ENCODE results near the gene ZNF229.
"Not testable (repeated sequence)": the region's sequence is repeated elsewhere in the genome, so short reads cannot be mapped to it uniquely, and the experiment has no call there.

Gene ZNF229

GRCh38 chr19:44447916-44448674, at the start of gene ZNF229:
Gene ZNF229 (minus strand): TSS chr19:44448472. CDS start chr19:44442847, 5,625 bp downstream.
- no peak for FAIRE-seq

GRCh38 chr19:44496711-44497110, 48.4 kb upstream of the ZNF229 start:
- FAIRE-seq: no peak

- FAIRE-seq: no peak
Observed at GRCh38 chr19:44476559-44477408, 28.5 kb upstream of the ZNF229 start.

- not testable (repeated sequence) for FAIRE-seq
Observed at GRCh38 chr19:44468730-44469129, 20.5 kb upstream of the ZNF229 start.

GRCh38 chr19:44462600-44463286, 14.5 kb upstream of the ZNF229 start:
- FAIRE-seq: not testable (repeated sequence)

- FAIRE-seq: not testable (repeated sequence)
Observed at GRCh38 chr19:44456016-44456415, 7.7 kb upstream of the ZNF229 start.

GRCh38 chr19:44455100-44455499, 6.8 kb upstream of the ZNF229 start:
- FAIRE-seq: no peak

- FAIRE-seq: no peak
Observed at GRCh38 chr19:44452367-44452766, 4.1 kb upstream of the ZNF229 start.

- no peak for FAIRE-seq
Observed at GRCh38 chr19:44451687-44452086, 3.4 kb upstream of the ZNF229 start.

GRCh38 chr19:44438441-44438840, 9.8 kb downstream of the ZNF229 start:
- FAIRE-seq: no peak

GRCh38 chr19:44435441-44435840, 12.8 kb downstream of the ZNF229 start:
- no peak for FAIRE-seq

- FAIRE-seq: no peak
Observed at GRCh38 chr19:44430956-44431355, 17.3 kb downstream of the ZNF229 start.

GRCh38 chr19:44415553-44415952, 32.7 kb downstream of the ZNF229 start:
- FAIRE-seq: not testable (repeated sequence)

GRCh38 chr19:44401139-44402115, 46.8 kb downstream of the ZNF229 start, which contains the start of gene ZNF285:
Gene ZNF285 (minus strand): TSS chr19:44401608. CDS start chr19:44397213, 4,395 bp downstream.
- FAIRE-seq: peak; percentile 68

- not testable (repeated sequence) for FAIRE-seq
Observed at GRCh38 chr19:44389268-44389667, 59.0 kb downstream of the ZNF229 start.

All from endometrium (tissue), 2 donors.